HFF-Myc (cell line): ENCODE results near the gene FABP7.

Experiments used
- DNase-seq: peaks from one replicate; pipeline ENCODE4 v3.0.0-alpha.2; 2011; ENCODE audit warnings: low read depth; ENCODE audit errors: extremely low read depth
- H3K4me3 ChIP-seq: replicated peaks from 2 replicates; pipeline ENCODE4 v1.5.1; 2011; ENCODE audit warnings: low read depth, mild to moderate bottlenecking, control low read depth, low read length
- TF ChIP-seq, protein P1 (sequence below): IDR thresholded peaks from 2 replicates; pipeline ENCODE4 v1.5.1; 2012; ENCODE audit warnings: mild to moderate bottlenecking, low read depth, low read length, control low read depth; ENCODE audit errors: missing control alignments

Gene FABP7

DNA sequence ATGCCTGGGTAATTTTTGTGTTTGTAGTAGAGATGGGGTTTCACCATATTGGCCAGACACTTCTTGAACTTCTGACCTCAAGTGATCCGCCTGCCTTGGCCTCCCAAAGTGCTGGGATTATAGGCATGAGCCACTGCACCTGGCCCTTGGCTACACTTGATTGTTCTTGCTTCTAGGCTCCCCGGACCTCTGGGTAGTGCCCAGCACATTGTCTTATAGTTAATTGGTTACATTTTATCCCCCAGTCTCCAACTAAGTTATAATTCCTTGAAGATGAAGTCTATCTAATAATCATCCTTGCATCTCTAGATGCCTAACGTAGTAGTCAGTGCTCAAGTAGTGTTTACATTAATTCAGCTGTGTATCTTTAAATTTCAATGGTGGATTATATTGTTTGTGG, 21.4 kb downstream of the FABP7 start:
- no peak for DNase-seq
- no peak overlapping the region for H3K4me3 ChIP-seq
- TF ChIP-seq, protein P1, sequence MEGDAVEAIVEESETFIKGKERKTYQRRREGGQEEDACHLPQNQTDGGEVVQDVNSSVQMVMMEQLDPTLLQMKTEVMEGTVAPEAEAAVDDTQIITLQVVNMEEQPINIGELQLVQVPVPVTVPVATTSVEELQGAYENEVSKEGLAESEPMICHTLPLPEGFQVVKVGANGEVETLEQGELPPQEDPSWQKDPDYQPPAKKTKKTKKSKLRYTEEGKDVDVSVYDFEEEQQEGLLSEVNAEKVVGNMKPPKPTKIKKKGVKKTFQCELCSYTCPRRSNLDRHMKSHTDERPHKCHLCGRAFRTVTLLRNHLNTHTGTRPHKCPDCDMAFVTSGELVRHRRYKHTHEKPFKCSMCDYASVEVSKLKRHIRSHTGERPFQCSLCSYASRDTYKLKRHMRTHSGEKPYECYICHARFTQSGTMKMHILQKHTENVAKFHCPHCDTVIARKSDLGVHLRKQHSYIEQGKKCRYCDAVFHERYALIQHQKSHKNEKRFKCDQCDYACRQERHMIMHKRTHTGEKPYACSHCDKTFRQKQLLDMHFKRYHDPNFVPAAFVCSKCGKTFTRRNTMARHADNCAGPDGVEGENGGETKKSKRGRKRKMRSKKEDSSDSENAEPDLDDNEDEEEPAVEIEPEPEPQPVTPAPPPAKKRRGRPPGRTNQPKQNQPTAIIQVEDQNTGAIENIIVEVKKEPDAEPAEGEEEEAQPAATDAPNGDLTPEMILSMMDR = no peak

DNA sequence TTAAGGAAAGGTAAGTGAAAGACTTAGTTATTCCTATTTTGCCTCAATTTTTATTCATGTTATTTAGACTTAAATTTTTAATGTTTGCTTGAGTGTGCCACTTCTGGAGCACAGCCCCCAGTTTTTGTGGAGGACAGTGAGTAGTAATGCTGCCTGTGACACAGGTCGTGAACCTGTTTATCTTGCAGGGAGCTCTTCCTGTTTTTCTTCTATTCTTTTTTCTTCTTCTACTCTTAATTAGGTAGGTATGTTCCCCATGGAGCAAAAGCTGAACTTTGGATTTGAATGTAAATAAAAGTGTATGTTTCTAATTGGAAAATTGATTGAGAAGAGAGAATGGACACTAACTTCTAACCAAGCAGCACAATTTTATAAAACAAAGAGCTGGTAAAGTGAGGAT, 21.9 kb downstream of the FABP7 start:
- no peak overlapping the region for H3K4me3 ChIP-seq
- no peak for DNase-seq
- TF ChIP-seq, protein P1 = no peak

DNA sequence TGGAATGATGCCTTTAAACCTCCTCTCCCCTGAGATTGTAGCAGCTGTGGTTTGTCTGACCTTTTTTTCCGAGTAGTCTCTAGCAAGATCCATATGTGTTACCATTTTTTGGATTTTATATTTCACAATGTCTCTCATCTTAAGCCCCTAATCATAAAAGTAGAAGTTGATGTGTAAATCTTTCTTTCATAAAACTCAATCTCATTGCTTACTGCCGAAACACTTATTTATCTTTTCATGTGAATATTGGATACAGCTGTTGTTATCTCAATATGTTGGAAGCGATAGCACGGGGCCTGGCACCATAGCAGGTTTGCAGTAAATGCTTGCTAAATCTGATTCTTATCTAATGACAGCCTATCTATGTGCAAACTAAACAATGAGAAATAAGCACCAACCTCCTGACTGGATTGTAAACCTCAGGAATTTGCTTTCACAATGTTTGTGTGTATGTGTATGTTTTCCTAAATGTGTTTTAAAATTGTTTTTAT, 23.7 kb downstream of the FABP7 start:
- TF ChIP-seq, protein P1 = no peak
- DNase-seq = no peak
- no peak overlapping the region for H3K4me3 ChIP-seq

DNA sequence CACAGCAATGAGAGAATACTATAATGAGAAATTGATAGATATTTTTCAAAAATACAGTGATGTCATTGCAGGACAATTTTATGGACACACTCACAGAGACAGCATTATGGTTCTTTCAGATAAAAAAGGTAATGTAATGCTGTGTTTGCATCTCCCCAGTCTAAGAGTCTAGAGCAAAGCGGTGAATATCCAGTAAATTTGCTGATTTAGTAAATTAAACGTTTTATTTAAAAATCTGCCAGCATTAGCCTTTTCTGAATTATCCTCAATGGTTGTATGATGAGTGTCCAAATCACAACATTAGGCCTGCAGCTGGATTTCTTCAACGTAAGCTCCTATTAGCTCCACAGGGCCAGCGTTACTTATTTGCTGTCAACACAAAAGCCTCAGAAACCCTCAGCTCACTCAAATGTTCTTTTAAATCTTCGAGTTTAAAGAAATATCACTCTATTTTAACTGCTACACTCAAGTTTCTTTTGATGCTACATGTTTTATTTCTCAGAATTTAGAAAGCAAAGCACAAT, 25.5 kb downstream of the FABP7 start:
- no peak for DNase-seq
- TF ChIP-seq, protein P1 = no peak
- H3K4me3 ChIP-seq = no peak overlapping the region

DNA sequence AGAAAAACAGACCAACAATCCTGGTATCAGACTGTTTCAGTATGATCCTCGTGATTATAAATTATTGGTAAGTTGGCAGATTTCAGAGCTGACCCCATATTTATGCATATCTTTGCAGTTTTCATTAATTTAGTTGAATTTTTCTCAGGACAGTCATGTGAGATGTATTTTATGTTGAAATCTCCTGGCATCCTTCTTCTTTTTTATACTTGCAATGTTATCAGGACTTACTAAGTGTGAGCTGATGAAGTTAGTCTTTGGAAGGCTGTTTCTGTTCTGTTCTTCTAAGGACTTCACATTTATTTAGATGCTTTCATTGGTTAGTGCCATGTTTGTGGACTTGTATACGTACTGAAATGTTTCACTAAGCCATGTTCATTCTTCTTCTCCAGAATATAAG, 26.8 kb downstream of the FABP7 start:
- DNase-seq = no peak
- TF ChIP-seq, protein P1 = no peak
- H3K4me3 ChIP-seq = no peak overlapping the region

DNA sequence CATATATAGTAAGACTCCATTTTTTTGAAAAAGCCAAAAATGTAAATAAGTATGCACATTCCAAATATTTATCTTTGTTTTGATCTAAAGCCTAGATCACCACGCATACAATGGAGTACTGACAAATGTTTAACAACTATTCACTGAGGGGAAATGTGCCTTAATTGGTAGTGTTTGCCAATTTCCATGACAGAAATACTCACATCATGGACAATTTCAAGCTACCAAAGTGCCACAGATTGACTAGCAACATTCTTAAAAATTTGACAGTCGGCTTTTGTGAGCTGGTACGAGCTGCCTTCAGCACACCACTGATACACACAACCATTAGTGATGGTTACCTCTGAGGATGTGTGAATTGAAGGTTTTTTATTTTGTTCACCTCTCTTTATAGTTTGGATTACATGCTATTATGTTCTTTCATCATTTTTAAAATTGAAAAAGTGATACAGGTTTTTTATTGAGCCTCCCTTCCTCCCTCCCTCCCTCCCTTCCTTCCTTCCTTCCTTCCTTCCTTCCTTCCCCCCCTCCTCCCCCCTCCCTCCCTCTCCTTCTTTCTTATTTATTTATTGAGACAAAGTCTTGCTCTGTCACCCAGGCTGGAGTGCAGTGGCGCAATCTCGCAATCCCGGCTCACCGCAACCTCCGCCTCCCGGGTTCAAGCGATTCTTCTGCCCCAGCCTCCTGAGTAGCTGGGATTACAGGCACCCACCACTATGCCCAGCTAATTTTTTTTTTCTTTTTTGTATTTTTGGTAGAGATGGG, 28.8 kb downstream of the FABP7 start:
- no peak overlapping the region for H3K4me3 ChIP-seq
- TF ChIP-seq, protein P1 = no peak

More for the DNA sequence above, 28.8 kb downstream of the FABP7 start:
- DNase-seq = no peak
